PC-3 (cell line): ENCODE data around the gene ACAP1. TPM values are rescaled to one million over a fixed set of nuclear protein-coding genes. Genes with fewer than 3 reads are reported as not detected.
A peak's percentile ranks its signal among the peaks of the same experiment; 100 is the strongest.

Experiments used
- ATAC-seq: fragments of 200-7000 bp; cut with Tn5 transposase; 2 replicates; pipeline ENCODE4 v1.9.1; 2020; ENCODE audit warnings: mild to moderate bottlenecking, moderate library complexity
- BruUV-seq: library from RNA; stranded (reverse); fragments of 400-500 nt; replicated peaks from 2 replicates; lab custom pipeline; 2021; lab: Mats Ljungman, UMichigan
- CTCF ChIA-PET: fragments of 300-600 bp; sonication (Branson Sonifier 250); formaldehyde crosslinking; loops from one replicate; lab custom pipeline; 2022; ENCODE audit warnings: antibody characterized with exemption; lab: Charles Lee
- POLR2A ChIA-PET: fragments of 300-600 bp; sonication (Branson Sonifier 250); formaldehyde crosslinking; loops from one replicate; lab custom pipeline; 2022; ENCODE audit warnings: antibody characterized with exemption; ENCODE audit not compliant: unreplicated experiment; lab: Charles Lee
- DNase-seq: peaks from one replicate; pipeline ENCODE4 v3.0.0-alpha.2; 2015
- H2AFZ ChIP-seq: fragments of 300-600 bp; sonication (generic); 2 replicates; pipeline ENCODE4 v1.6.0; 2016; ENCODE audit warnings: antibody characterized with exemption, low read length
- H3F3A ChIP-seq: fragments of 300-600 bp; sonication (generic); one replicate; pipeline ENCODE4 v1.6.0; 2017; ENCODE audit warnings: antibody characterized with exemption, low read length, control low read depth, mild to moderate bottlenecking; ENCODE audit not compliant: unreplicated experiment
- H3K27ac ChIP-seq: fragments of 300-600 bp; sonication (generic); 2 replicates; pipeline ENCODE4 v1.5.1; 2016; ENCODE audit warnings: mild to moderate bottlenecking, low read length
- H3K27me3 ChIP-seq: fragments of 300-600 bp; sonication (generic); 2 replicates; pipeline ENCODE4 v1.6.1; 2016; ENCODE audit warnings: low read length, mixed read lengths
- H3K36me3 ChIP-seq: fragments of 300-600 bp; sonication (generic); 2 replicates; pipeline ENCODE4 v1.6.1; 2016; ENCODE audit warnings: low read depth, mixed run types, low read length, mixed read lengths
- H3K4me1 ChIP-seq: fragments of 300-600 bp; sonication (generic); 2 replicates; pipeline ENCODE4 v1.5.1; 2016; ENCODE audit warnings: low read length; ENCODE audit not compliant: insufficient read depth
- H3K4me2 ChIP-seq: fragments of 300-600 bp; sonication (generic); 2 replicates; pipeline ENCODE4 v1.6.0; 2016; ENCODE audit warnings: low read length
- H3K4me3 ChIP-seq: fragments of 300-600 bp; sonication (generic); 2 replicates; pipeline ENCODE4 v1.5.1; 2016; ENCODE audit warnings: mild to moderate bottlenecking, low read length, mixed read lengths
- H3K79me2 ChIP-seq: fragments of 300-600 bp; sonication (generic); 2 replicates; pipeline ENCODE4 v1.6.1; 2017; ENCODE audit warnings: low read length, mixed read lengths
- H3K9ac ChIP-seq: fragments of 300-600 bp; sonication (generic); 2 replicates; pipeline ENCODE4 v1.6.0; 2016; ENCODE audit warnings: mild to moderate bottlenecking, low read length
- H3K9me2 ChIP-seq: fragments of 300-600 bp; sonication (generic); replicated peaks from 2 replicates; pipeline ENCODE4 v1.6.1; 2016; ENCODE audit warnings: mixed run types, low read length, mixed read lengths
- H3K9me3 ChIP-seq: fragments of 300-600 bp; sonication (generic); 2 replicates; pipeline ENCODE4 v1.6.1; 2016; ENCODE audit warnings: low read length, mixed read lengths
- H4K20me1 ChIP-seq: fragments of 300-600 bp; sonication (generic); 2 replicates; pipeline ENCODE4 v1.6.1; 2016; ENCODE audit warnings: low read length, mixed read lengths
- CTCF ChIP-seq: fragments of 300-600 bp; sonication (generic); conservative IDR thresholded peaks from 2 replicates; pipeline ENCODE4 v1.5.1; 2017; ENCODE audit warnings: antibody characterized with exemption, low read depth, mild to moderate bottlenecking, low read length
- EZH2 ChIP-seq: fragments of 300-600 bp; sonication (generic); IDR thresholded peaks from one replicate; pipeline ENCODE4 v1.6.1; 2017; ENCODE audit warnings: antibody characterized with exemption, mild to moderate bottlenecking, low read length; ENCODE audit not compliant: unreplicated experiment
- EZH2phosphoT487 ChIP-seq: fragments of 300-600 bp; sonication (generic); IDR thresholded peaks from 2 replicates; pipeline ENCODE4 v1.6.1; 2018; ENCODE audit warnings: mild to moderate bottlenecking, antibody characterized with exemption, low read length, borderline replicate concordance
- intact Hi-C: fragments of 100-400 bp; cut with micrococcal nuclease; formaldehyde crosslinking; loops from 2 replicates; pipeline ENCODE4 v1.9.0; 2023
- total RNA-seq: library from RNA; depleted of rRNA; stranded (reverse); fragments of >200 nt; gene quantifications from 2 replicates; pipeline ENCODE4 v1.2.3, GENCODE V29; 2014

The ACAP1 gene
- total RNA-seq, 1 experiment from 2014 or later = not detected

- intact Hi-C loops = no loop called here
- H3K4me3 ChIP-seq = no peak overlapping the region
- peaks cover 16% of the 10 kb centered on the region for H3K79me2 ChIP-seq
- H3K27ac ChIP-seq = no peak overlapping the region
- H3K4me2 ChIP-seq = no peak overlapping the region
- H4K20me1 ChIP-seq = no peaks in the 10 kb centered on the region
- H2AFZ ChIP-seq = no peak overlapping the region
- CTCF ChIA-PET = no interaction called here
- H3K9me3 ChIP-seq = no peaks in the 10 kb centered on the region
- POLR2A ChIA-PET = no interaction called here
- ATAC-seq (no peak), DNase-seq (no peak)
- H3K4me1 ChIP-seq = peaks cover 4% of the 10 kb centered on the region; the same call in 1 of the 2 replicates
- TF ChIP-seq CTCF (no peak), EZH2 (no peak), EZH2phosphoT487 (no peak)
- H3K9ac ChIP-seq = no peak overlapping the region
- TSS peak; percentile 17 for BruUV-seq
- no peaks in the 10 kb centered on the region for H3F3A ChIP-seq
- no peaks in the 10 kb centered on the region for H3K27me3 ChIP-seq
- H3K36me3 ChIP-seq = no peaks in the 10 kb centered on the region; the same call in 1 of the 2 replicates
- no peaks in the 10 kb centered on the region for H3K9me2 ChIP-seq
Observed at GRCh38 chr17:7389924-7390910, 53.9 kb downstream of the ACAP1 start.

GRCh38 chr17:7391307-7391706, 55.0 kb downstream of the ACAP1 start:
- Histone ChIP-seq H3K79me2 (peaks cover 16% of the 10 kb centered on the region), H3K4me2 (no peak overlapping the region), H3K27me3 (no peaks in the 10 kb centered on the region), H3K36me3 (no peaks in the 10 kb centered on the region; the same call in 1 of the 2 replicates), H3F3A (no peaks in the 10 kb centered on the region), H3K9me3 (no peaks in the 10 kb centered on the region), H2AFZ (no peak overlapping the region), H3K9ac (no peak overlapping the region), H3K4me3 (no peak overlapping the region), H3K27ac (no peak overlapping the region), H3K9me2 (no peaks in the 10 kb centered on the region), H3K4me1 (peaks cover 4% of the 10 kb centered on the region; the same call in 1 of the 2 replicates), H4K20me1 (no peaks in the 10 kb centered on the region)
- BruUV-seq = no TSS peak
- no peak for DNase-seq
- TF ChIP-seq EZH2phosphoT487 (no peak), CTCF (no peak), EZH2 (no peak)
- ATAC-seq = no peak
- ChIA-PET POLR2A (no interaction called here), CTCF (no interaction called here)
- intact Hi-C loops = no loop called here
